Liver (tissue), 9 donors: ENCODE results near the gene ELF2. TPM values are rescaled to one million over a fixed set of nuclear protein-coding genes. Genes with fewer than 3 reads are reported as not detected.

Experiments used
- DNase-seq: peaks from one replicate; pipeline ENCODE4 v3.0.0-alpha.2; 2017; ENCODE audit warnings: low spot score
- H3K27ac ChIP-seq, 2 donors: one replicate each; pipeline ENCODE4 v1.7.0; 2013; ENCODE audit warnings: inconsistent platforms in 2 of 2, low read length in 2 of 2, control low read depth in 1 of 2, low read depth in 1 of 2, mild to moderate bottlenecking in 1 of 2
- H3K27me3 ChIP-seq, 4 donors: one replicate each; pipeline versions ENCODE4 v1.6.1 to v1.7.0; 2013; ENCODE audit warnings: low read length in 3 of 4, inconsistent platforms in 1 of 4, mild to moderate bottlenecking in 1 of 4, moderate library complexity in 1 of 4; ENCODE audit not compliant: control insufficient read depth in 4 of 4, insufficient read depth in 4 of 4
- H3K36me3 ChIP-seq, 4 donors: one replicate each; pipeline versions ENCODE4 v1.6.1 to v1.7.0; 2013; ENCODE audit warnings: low read length in 3 of 4, mild to moderate bottlenecking in 3 of 4, low read depth in 1 of 4, moderate library complexity in 1 of 4; ENCODE audit not compliant: control insufficient read depth in 4 of 4, insufficient read depth in 3 of 4
- H3K4me1 ChIP-seq, 4 donors: one replicate each; pipeline versions ENCODE4 v1.6.1 to v1.7.0; 2013; ENCODE audit warnings: low read length in 3 of 4, mild to moderate bottlenecking in 3 of 4, moderate library complexity in 1 of 4; ENCODE audit not compliant: control insufficient read depth in 4 of 4, insufficient read depth in 4 of 4
- H3K4me3 ChIP-seq, 3 donors: one replicate each; pipeline versions ENCODE4 v1.6.1 to v1.7.0; 2013; ENCODE audit warnings: low read length in 3 of 3, control low read depth in 1 of 3, low read depth in 1 of 3, mild to moderate bottlenecking in 1 of 3
- H3K9ac ChIP-seq, 2 donors: one replicate each; pipeline ENCODE4 v1.7.0; 2013; ENCODE audit warnings: low read length in 2 of 2, mild to moderate bottlenecking in 2 of 2, moderate library complexity in 2 of 2, control low read depth in 1 of 2, low read depth in 1 of 2
- H3K9me3 ChIP-seq, 4 donors: one replicate each; pipeline versions ENCODE4 v1.6.1 to v1.7.0; 2013; ENCODE audit warnings: low read length in 3 of 4; ENCODE audit not compliant: control insufficient read depth in 4 of 4
- ATF3 ChIP-seq: IDR thresholded peaks from 2 replicates; pipeline ENCODE4 v1.6.1; 2016; ENCODE audit warnings: antibody characterized with exemption
- EGR1 ChIP-seq, 2 donors: IDR thresholded peaks; 2 replicates each; pipeline ENCODE4 v1.6.1; 2016 to 2018; ENCODE audit warnings: antibody characterized with exemption in 2 of 2, low read depth in 2 of 2
- FOXA1 ChIP-seq: IDR thresholded peaks from 2 replicates; pipeline ENCODE4 v1.6.1; 2016; ENCODE audit warnings: antibody characterized with exemption
- FOXA2 ChIP-seq: IDR thresholded peaks from 2 replicates; pipeline ENCODE4 v1.6.1; 2016; ENCODE audit warnings: antibody characterized with exemption
- GABPA ChIP-seq, 2 donors: IDR thresholded peaks in 1 of 2; conservative IDR thresholded peaks in 1 of 2; 2 replicates each; pipeline ENCODE4 v1.6.1; 2016; ENCODE audit warnings: antibody characterized with exemption in 2 of 2, mild to moderate bottlenecking in 1 of 2, moderate library complexity in 1 of 2
- HNF4A ChIP-seq, 2 donors: conservative IDR thresholded peaks; 2 replicates each; pipeline ENCODE4 v1.6.1; 2016; ENCODE audit warnings: antibody characterized with exemption in 2 of 2, mild to moderate bottlenecking in 2 of 2
- HNF4G ChIP-seq: IDR thresholded peaks from 2 replicates; pipeline ENCODE4 v1.6.1; 2016; ENCODE audit warnings: antibody characterized with exemption
- JUND ChIP-seq, 2 donors: IDR thresholded peaks; 2 replicates each; pipeline ENCODE4 v1.6.1; 2016; ENCODE audit warnings: antibody characterized with exemption in 2 of 2
- MAX ChIP-seq: IDR thresholded peaks from 2 replicates; pipeline ENCODE4 v1.6.1; 2016; ENCODE audit warnings: antibody characterized with exemption
- NR2F2 ChIP-seq: IDR thresholded peaks from 2 replicates; pipeline ENCODE4 v1.6.1; 2016; ENCODE audit warnings: antibody characterized with exemption
- RAD21 ChIP-seq, 2 donors: IDR thresholded peaks; 2 replicates each; pipeline ENCODE4 v1.6.1; 2016; ENCODE audit warnings: antibody characterized with exemption in 2 of 2, mild to moderate bottlenecking in 2 of 2
- REST ChIP-seq: IDR thresholded peaks from 2 replicates; pipeline ENCODE4 v1.6.1; 2016; ENCODE audit warnings: antibody characterized with exemption, mild to moderate bottlenecking
- RXRA ChIP-seq, 2 donors: IDR thresholded peaks; 2 replicates each; pipeline ENCODE4 v1.6.1; 2017 to 2018; ENCODE audit warnings: antibody characterized with exemption in 2 of 2, mild to moderate bottlenecking in 1 of 2
- SP1 ChIP-seq: IDR thresholded peaks from 2 replicates; pipeline ENCODE4 v1.6.1; 2018; ENCODE audit warnings: antibody characterized with exemption, mild to moderate bottlenecking
- TAF1 ChIP-seq: conservative IDR thresholded peaks from 2 replicates; pipeline ENCODE4 v1.6.1; 2016; ENCODE audit warnings: antibody characterized with exemption, mild to moderate bottlenecking
- YY1 ChIP-seq: IDR thresholded peaks from 2 replicates; pipeline ENCODE4 v1.6.1; 2016; ENCODE audit warnings: antibody characterized with exemption, mild to moderate bottlenecking
- ZBTB33 ChIP-seq: IDR thresholded peaks from 2 replicates; pipeline ENCODE4 v1.6.1; 2016; ENCODE audit warnings: antibody characterized with exemption
- WGBS: extraction: QIAGEN DNeasy Blood & Tissue Kit; methylation state at CpG from one replicate; pipeline ENCODE4 v1.1.7; 2013; 5-methylcytosine and 5-hydroxymethylcytosine counted together
- polyA plus RNA-seq, 2 donors: library from polyadenylated mRNA; stranded (reverse) in 1 of 2; unstranded in 1 of 2; fragments of 200-250 nt in 1 of 2; fragments of >200 nt in 1 of 2; fragmentation: Nextera tagmentation in 1 of 2; extraction: Ambion mirVana in 1 of 2; gene quantifications; one replicate each; pipeline versions ENCODE4 v1.2.1 to v1.2.3, GENCODE V29; 2013 to 2015
- total RNA-seq, 2 donors: library from RNA; depleted of rRNA; stranded (reverse); fragments of >200 nt; gene quantifications; one replicate each; pipeline ENCODE4 v1.2.3, GENCODE V29; 2014
- donor health status: healthy.
- donor health status: healthy.
- donor health status: healthy.
- donor health status: healthy.
- donor health status: healthy.

ELF2 gene
- total and polyA plus RNA-seq, 4 donors = 8.1 to 35.3 (median 24.1) TPM

GRCh38 chr4:139017861-139018260 lies 159.2 kb downstream of the ELF2 start:
- Histone ChIP-seq H3K9me3 (no peaks in the 10 kb centered on the region), H3K36me3 (peaks cover 0 to 3% (median 0%) of the 10 kb centered on the region in 4 donors), H3K9ac (no peak overlapping the region), H3K4me3 (peak overlapping the region in 1 of 3 donors; percentile 13), H3K27me3 (no peaks in the 10 kb centered on the region), H3K27ac (peak overlapping the region; percentile 19 to 26), H3K4me1 (peaks cover 9 to 37% (median 28%) of the 10 kb centered on the region in 4 donors)
- 35% methylated on average over 3 of the region's 3 CpGs for WGBS
- no peak for DNase-seq
- TF ChIP-seq SP1 (no peak), HNF4A (conservative IDR thresholded peaks at IDR 0.05) (peak in 1 of 2 donors; percentile 22)

- peaks cover 9 to 40% (median 28%) of the 10 kb centered on the region in 4 donors for H3K4me1 ChIP-seq
- H3K4me3 ChIP-seq = peak overlapping the region; percentile 64 to 92 (median 90)
- under 1% methylated on average over 55 of the region's 55 CpGs for WGBS
- peak overlapping the region; percentile 95 to 97 for H3K27ac ChIP-seq
- DNase-seq = no peak
- peak overlapping the region; percentile 70 to 94 for H3K9ac ChIP-seq
- TF ChIP-seq MAX (no peak), TAF1 (no peak), ATF3 (no peak), HNF4A (conservative IDR thresholded peaks at IDR 0.05) (no peak), ZBTB33 (no peak), NR2F2 (no peak), RXRA (IDR thresholded peaks at IDR 0.05) (no peak), FOXA1 (no peak), FOXA2 (no peak)
- H3K9me3 ChIP-seq = no peaks in the 10 kb centered on the region
- no peaks in the 10 kb centered on the region for H3K27me3 ChIP-seq
- peaks cover 0 to 1% (median 0%) of the 10 kb centered on the region in 4 donors for H3K36me3 ChIP-seq
Measured at GRCh38 chr4:139015948-139016471, 161.0 kb downstream of the ELF2 start.

GRCh38 chr4:139015269-139015947 lies 161.6 kb downstream of the ELF2 start, which contains the start of gene NOCT:
TSS of gene NOCT (plus strand) at chr4:139015781. CDS start at chr4:139015982, 201 bp downstream.
- no peaks in the 10 kb centered on the region for H3K27me3 ChIP-seq
- no peaks in the 10 kb centered on the region for H3K9me3 ChIP-seq
- peak within 1 kb of the TSS; percentile 70 to 94 for H3K9ac ChIP-seq
- peaks cover 0 to 1% (median 0%) of the 10 kb centered on the region in 4 donors for H3K36me3 ChIP-seq
- H3K4me1 ChIP-seq = peaks cover 7 to 36% (median 27%) of the 10 kb centered on the region in 4 donors
- under 1% methylated on average over 62 of the region's 62 CpGs for WGBS
- DNase-seq = peak; percentile 90
- peak within 1 kb of the TSS; percentile 64 to 92 (median 90) for H3K4me3 ChIP-seq
- peak within 1 kb of the TSS; percentile 95 to 97 for H3K27ac ChIP-seq
- TF ChIP-seq GABPA (IDR thresholded peaks at IDR 0.05 in 1 of 2, conservative IDR thresholded peaks at IDR 0.05 in 1 of 2) (no peak), FOXA2 (peak; percentile 11), ZBTB33 (peak; percentile 69), REST (peak; percentile 86), JUND (IDR thresholded peaks at IDR 0.05) (peak in 1 of 2 donors; percentile 59), HNF4G (no peak), NR2F2 (no peak), HNF4A (conservative IDR thresholded peaks at IDR 0.05) (peak in 1 of 2 donors; percentile 27), RAD21 (IDR thresholded peaks at IDR 0.05) (peak in 1 of 2 donors; percentile 20), TAF1 (peak; percentile 92), SP1 (peak; percentile 64), EGR1 (IDR thresholded peaks at IDR 0.05; ENCODE audit: low read depth in 2 of 2) (peak; percentile 20 to 67), YY1 (peak; percentile 70), MAX (peak; percentile 90), FOXA1 (peak; percentile 41), ATF3 (no peak)
